ENCODE data around the gene ABAT.
"Not testable (repeated sequence)": the region's sequence is repeated elsewhere in the genome, so short reads cannot be mapped to it uniquely, and the experiment has no call there.

- TF ChIP-seq CTCF, POLR2A (IDR thresholded peaks at IDR 0.05): not testable (repeated sequence)
These were observed 30.8 kb downstream of the ABAT start for GRCh38 chr16:8705100-8705822.
